ENCODE data around the gene MARK3.

Gene MARK3

DNA sequence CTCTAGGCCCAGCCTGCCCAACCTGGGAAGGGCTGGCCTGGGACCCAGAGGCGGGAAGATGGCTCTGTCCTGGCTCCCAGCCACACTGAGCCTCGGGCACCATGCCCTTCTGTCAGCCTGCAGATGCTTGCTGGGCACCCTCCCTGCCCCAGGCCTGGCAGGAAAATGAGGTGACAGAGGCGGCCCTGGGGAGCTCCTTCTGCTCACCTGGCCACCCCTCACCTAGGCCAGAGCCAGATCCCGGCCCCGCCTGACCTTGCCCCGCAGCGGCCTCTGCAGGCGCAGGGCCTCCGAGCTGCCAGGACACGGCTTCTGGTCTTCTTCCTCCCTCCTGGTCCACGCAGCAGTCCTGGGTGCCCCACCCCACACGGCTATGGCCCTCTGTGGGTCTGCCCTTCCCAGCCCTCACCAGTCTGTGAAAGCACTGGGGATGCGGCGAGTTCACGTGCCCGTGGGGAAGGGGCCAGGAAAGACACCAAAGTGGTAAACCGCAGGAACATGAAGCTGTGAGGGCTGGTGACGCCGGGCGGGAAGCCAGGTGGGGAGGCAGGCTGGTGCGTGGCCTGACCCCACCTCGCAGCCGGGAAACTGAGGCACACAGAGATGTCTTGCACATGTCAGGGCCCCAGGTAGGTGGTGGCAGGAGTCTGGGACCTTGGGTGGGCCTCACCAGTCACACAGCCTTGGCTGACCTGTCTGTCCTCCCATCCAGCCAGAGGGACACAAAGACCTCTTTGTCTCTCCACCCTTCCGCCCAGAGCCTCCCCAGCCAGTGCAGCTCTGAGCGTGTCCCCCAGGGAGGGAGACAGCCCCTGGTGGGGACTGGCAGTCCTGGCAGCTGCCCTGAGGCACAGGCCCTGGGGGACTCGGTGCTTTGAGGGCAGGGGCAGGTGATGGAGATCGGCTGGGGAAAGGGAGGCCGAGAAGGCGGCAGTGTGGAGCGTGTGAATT lies 164.4 kb downstream of the MARK3 start:
- DNase-seq (no peak), ATAC-seq (no peak)

DNA sequence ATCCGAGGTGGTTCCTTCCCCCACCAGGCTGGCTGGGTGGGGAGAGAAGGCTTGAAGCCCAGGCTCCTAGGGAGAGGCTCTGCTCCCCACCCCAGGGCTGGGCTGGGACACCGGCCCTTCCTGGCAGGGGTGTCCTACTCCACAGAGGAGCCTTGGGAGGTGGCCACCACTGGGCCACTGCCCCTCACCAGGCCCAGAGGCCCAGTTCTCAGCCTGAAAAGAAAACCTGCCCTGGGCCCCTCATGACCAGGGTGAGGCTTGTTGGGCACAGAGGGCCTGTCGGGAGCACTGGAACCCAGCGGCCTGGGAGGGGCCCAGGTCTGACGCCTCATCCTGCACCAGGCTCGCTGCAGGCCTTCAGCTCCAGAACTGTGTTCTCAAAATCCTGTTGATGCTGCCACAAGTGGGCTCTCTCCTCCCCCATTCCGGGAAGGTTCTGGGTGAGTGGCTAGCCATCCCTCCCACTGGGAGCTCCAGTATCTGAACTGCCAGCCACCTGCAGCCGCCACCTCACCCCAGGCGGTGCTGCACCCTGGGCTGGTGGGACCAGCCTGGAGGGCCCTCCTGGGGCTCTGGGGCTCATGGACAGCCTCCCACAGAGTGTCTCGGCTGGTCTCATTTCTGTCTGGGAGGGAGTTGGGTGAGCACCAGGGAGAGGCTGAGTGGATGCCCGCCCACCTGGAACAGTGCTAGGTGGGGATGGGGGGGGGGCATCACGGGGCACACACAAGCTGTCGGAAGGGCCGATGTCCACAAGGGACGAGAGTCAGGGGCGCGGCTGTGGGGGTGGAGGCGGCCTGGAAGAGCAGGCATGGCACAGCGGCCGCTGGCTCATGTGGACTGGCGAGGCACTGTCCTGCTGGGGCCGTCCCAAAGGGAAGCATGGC lies 165.5 kb downstream of the MARK3 start:
- no peak for DNase-seq
- ATAC-seq = no peak

DNA sequence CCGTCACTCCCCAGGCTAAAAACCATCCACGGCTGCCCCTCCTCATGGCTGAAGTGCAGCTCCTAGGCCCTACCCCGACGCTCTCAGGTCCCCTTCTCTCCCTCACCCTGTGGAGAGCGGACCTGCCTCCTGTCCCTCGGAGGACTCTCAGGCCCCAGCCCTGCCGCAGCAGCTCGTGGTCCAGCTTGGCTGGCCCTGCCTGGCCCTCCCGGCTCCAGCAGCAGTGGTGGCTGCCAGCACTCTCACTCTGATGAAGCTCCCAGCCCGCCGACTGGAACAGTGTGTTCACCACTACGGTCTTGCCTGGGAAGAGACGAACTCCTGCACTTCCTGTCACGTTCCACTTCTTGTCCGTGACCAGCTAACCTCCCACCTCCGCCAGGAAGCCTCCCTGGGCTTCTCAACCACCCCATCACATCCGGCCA lies 166.1 kb downstream of the MARK3 start:
- no peak for DNase-seq
- no peak for ATAC-seq

DNA sequence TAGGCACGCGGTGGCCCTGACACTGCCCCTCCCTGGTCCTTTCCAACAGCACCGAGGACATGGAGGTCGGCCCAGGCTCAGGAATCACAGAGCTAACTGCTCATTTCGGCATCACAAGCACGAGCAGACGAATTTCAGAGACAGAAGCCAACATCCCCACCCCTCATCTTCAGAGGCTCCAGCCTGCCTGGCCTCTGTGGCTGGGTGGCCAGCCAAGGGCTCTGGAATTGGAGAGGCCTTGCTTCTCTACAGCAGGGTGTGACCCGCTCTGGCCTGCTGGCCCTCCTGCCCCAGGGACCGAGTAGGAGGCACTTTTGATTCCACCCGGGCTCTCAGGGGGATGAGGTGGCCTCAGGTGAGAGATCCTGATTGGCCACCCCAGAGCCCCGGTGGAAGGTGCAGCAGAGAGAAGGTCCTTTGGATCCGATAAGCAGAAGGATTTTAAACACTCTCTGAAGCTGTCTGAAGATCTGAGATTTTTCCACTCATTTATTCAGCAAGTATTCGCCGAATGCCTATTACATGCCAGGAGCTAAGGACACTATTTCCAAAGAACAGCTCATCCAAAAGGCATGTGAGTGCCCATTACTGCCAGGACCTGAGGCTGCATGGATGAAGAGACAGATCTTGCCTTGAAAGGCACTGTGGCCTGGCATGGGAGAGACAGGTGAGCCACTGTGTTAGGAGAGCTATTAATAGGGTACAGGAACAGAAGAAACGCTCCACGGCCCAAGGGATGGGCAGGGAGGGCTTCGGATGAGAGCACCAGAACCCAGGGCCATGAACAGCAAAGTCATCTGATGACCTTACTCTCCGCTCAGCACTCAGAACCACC lies 167.0 kb downstream of the MARK3 start:
- no peak for DNase-seq
- no peak for ATAC-seq

DNA sequence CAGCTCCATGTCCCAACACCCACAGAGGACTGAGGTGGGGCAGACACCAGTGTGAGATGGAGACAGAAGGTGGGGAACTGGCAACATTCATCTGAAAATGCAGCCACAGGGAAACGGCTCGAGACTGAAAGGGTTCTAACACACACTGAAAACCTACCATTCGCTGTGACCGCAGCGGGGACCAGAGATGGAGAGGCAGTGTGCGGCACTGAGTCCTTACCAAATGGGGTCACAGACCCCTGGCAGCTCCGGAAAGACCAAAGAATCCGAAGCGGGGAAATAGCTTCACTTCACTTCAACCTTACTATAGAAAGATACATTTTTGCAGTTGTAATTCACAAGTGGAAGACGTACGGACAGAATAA lies 167.6 kb downstream of the MARK3 start:
- ATAC-seq (no peak), DNase-seq (no peak)
